Measurements from ENCODE around the gene LAMA3. TPM values are rescaled to one million over a fixed set of nuclear protein-coding genes. Genes with fewer than 3 reads are reported as not detected.

LAMA3 gene
- total and polyA plus RNA-seq, 2 donors (not counting 1 experiment from before 2014, with no cell fraction given), result 0.75 to 13.2 TPM

DNA sequence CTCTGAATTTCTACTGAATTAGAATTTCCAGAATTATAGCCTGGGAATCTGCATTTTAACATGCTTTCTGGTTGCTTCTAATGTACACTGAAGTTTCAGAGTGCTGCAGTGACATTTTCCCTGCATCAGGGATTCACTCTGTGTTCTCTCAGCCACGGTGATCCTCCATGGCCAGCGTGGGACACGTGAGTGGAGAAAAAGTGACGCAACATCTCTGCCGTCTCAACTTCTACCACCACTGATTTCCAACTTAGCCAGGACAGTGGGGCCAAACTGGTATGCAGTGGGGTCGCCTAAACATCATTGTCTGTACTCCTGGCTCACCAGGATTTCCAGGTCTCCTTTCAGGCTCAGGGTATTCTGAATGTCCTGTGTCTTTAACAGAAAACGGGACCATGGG is 44.6 kb downstream of the LAMA3 start:
- no peak overlapping the region for H3K4me3 ChIP-seq (replicated peaks in 1 of 4; ENCODE audit: control extremely low read depth in 1 of 4, insufficient read depth in 1 of 4, low read depth in 3 of 4, low read length in 4 of 4)
- H3K27me3 ChIP-seq (ENCODE audit: control insufficient read depth, insufficient read depth, low read length), result peaks cover 32% of the 10 kb centered on the region
- H3K4me2 ChIP-seq (ENCODE audit: extremely low read depth, insufficient read depth, low read length), result no peak overlapping the region
- no peaks in the 10 kb centered on the region for H3K9me3 ChIP-seq (ENCODE audit: control insufficient read depth, insufficient read depth, low read depth, low read length)
- TF ChIP-seq, protein P1, sequence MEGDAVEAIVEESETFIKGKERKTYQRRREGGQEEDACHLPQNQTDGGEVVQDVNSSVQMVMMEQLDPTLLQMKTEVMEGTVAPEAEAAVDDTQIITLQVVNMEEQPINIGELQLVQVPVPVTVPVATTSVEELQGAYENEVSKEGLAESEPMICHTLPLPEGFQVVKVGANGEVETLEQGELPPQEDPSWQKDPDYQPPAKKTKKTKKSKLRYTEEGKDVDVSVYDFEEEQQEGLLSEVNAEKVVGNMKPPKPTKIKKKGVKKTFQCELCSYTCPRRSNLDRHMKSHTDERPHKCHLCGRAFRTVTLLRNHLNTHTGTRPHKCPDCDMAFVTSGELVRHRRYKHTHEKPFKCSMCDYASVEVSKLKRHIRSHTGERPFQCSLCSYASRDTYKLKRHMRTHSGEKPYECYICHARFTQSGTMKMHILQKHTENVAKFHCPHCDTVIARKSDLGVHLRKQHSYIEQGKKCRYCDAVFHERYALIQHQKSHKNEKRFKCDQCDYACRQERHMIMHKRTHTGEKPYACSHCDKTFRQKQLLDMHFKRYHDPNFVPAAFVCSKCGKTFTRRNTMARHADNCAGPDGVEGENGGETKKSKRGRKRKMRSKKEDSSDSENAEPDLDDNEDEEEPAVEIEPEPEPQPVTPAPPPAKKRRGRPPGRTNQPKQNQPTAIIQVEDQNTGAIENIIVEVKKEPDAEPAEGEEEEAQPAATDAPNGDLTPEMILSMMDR (conservative IDR thresholded peaks at IDR 0.05 in 1 of 2, IDR thresholded peaks at IDR 0.05 in 1 of 2; ENCODE audit: low read depth in 1 of 2, low read length in 2 of 2), result no peak
- TF ChIP-seq EZH2 (IDR thresholded peaks at IDR 0.05; ENCODE audit: low read length, missing control alignments), result no peak
- no peaks in the 10 kb centered on the region for H3K79me2 ChIP-seq (ENCODE audit: control insufficient read depth, insufficient read depth, low read length)
- no peak overlapping the region for H2AFZ ChIP-seq (ENCODE audit: low read length)
- H3K4me1 ChIP-seq (ENCODE audit: control insufficient read depth, extremely low read depth, insufficient read depth, low read length), result no peaks in the 10 kb centered on the region
- H3K9ac ChIP-seq (ENCODE audit: insufficient read depth, low read length), result no peak overlapping the region
- no peaks in the 10 kb centered on the region for H4K20me1 ChIP-seq (ENCODE audit: control insufficient read depth, extremely low read depth, insufficient read depth, low read length)
- no peaks in the 10 kb centered on the region for H3K36me3 ChIP-seq (ENCODE audit: control insufficient read depth, insufficient read depth, low read length)
- no peak for DNase-seq (ENCODE audit: low read depth in 2 of 2)
- no peak overlapping the region for H3K27ac ChIP-seq (ENCODE audit: insufficient read depth, low read length)

DNA sequence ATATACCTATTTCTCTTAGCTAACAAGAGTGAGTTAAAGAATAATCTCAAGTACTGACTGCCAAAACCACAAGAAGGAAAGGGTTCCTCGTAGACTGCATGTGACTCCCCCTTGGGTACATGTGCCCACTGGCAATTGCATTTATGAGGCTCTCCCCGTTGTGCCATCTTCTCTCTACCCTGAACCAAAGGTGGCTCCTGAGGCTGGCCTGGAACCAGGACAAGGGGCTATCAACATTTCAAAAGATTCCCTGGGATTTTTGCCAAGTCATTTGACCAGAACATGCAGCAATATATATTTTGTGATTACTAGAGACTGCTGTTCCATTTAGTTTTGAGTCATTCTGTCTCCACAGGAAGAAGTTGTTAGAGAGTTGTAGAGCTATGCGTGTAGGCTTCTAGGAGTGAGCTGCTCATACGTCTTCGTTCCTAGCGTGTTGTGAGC is 45.8 kb downstream of the LAMA3 start:
- H3K4me2 ChIP-seq (ENCODE audit: extremely low read depth, insufficient read depth, low read length), result no peak overlapping the region
- no peak overlapping the region for H2AFZ ChIP-seq (ENCODE audit: low read length)
- H3K79me2 ChIP-seq (ENCODE audit: control insufficient read depth, insufficient read depth, low read length), result no peaks in the 10 kb centered on the region
- peaks cover 32% of the 10 kb centered on the region for H3K27me3 ChIP-seq (ENCODE audit: control insufficient read depth, insufficient read depth, low read length)
- H3K27ac ChIP-seq (ENCODE audit: insufficient read depth, low read length), result no peak overlapping the region
- peak; percentile 29 to 43 for DNase-seq (ENCODE audit: low read depth in 2 of 2)
- no peak overlapping the region for H3K9ac ChIP-seq (ENCODE audit: insufficient read depth, low read length)
- no peaks in the 10 kb centered on the region for H3K9me3 ChIP-seq (ENCODE audit: control insufficient read depth, insufficient read depth, low read depth, low read length)
- no peak overlapping the region for H3K4me3 ChIP-seq (replicated peaks in 1 of 4; ENCODE audit: control extremely low read depth in 1 of 4, insufficient read depth in 1 of 4, low read depth in 3 of 4, low read length in 4 of 4)
- no peaks in the 10 kb centered on the region for H4K20me1 ChIP-seq (ENCODE audit: control insufficient read depth, extremely low read depth, insufficient read depth, low read length)
- TF ChIP-seq EZH2 (IDR thresholded peaks at IDR 0.05; ENCODE audit: low read length, missing control alignments), result no peak
- TF ChIP-seq, protein P1 (conservative IDR thresholded peaks at IDR 0.05 in 1 of 2, IDR thresholded peaks at IDR 0.05 in 1 of 2; ENCODE audit: low read depth in 1 of 2, low read length in 2 of 2), result no peak
- no peaks in the 10 kb centered on the region for H3K36me3 ChIP-seq (ENCODE audit: control insufficient read depth, insufficient read depth, low read length)
- no peaks in the 10 kb centered on the region for H3K4me1 ChIP-seq (ENCODE audit: control insufficient read depth, extremely low read depth, insufficient read depth, low read length)

DNA sequence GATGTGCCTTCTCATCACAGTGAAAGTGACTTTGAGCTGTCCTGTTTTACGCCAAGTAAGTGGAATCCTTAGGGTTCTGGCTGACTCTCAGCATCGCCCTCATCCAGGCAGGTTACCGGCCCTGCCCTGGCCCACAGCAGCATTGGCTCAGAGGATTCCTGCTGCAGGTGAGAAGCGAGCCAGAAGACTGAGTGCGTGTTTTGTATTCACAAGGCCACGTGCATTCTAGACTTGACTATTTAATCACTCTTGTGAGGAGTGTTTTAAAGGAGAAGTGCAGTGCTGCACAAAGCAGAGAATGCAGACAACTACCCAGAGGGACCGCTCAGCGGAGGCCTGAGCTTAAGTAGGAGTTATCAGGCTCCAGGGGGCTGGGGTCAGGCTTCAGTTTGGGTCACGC is 48.3 kb downstream of the LAMA3 start:
- Histone ChIP-seq H3K9me3 (ENCODE audit: control insufficient read depth, insufficient read depth, low read depth, low read length) (no peaks in the 10 kb centered on the region), H3K4me2 (ENCODE audit: extremely low read depth, insufficient read depth, low read length) (no peak overlapping the region), H3K9ac (ENCODE audit: insufficient read depth, low read length) (no peak overlapping the region), H3K27ac (ENCODE audit: insufficient read depth, low read length) (no peak overlapping the region), H3K36me3 (ENCODE audit: control insufficient read depth, insufficient read depth, low read length) (no peaks in the 10 kb centered on the region), H3K79me2 (ENCODE audit: control insufficient read depth, insufficient read depth, low read length) (no peaks in the 10 kb centered on the region), H3K27me3 (ENCODE audit: control insufficient read depth, insufficient read depth, low read length) (peaks cover 28% of the 10 kb centered on the region), H3K4me3 (replicated peaks in 1 of 4; ENCODE audit: control extremely low read depth in 1 of 4, insufficient read depth in 1 of 4, low read depth in 3 of 4, low read length in 4 of 4) (no peak overlapping the region), H3K4me1 (ENCODE audit: control insufficient read depth, extremely low read depth, insufficient read depth, low read length) (no peaks in the 10 kb centered on the region), H2AFZ (ENCODE audit: low read length) (no peak overlapping the region), H4K20me1 (ENCODE audit: control insufficient read depth, extremely low read depth, insufficient read depth, low read length) (no peaks in the 10 kb centered on the region)
- TF ChIP-seq, protein P1 (conservative IDR thresholded peaks at IDR 0.05 in 1 of 2, IDR thresholded peaks at IDR 0.05 in 1 of 2; ENCODE audit: low read depth in 1 of 2, low read length in 2 of 2), result no peak
- TF ChIP-seq EZH2 (IDR thresholded peaks at IDR 0.05; ENCODE audit: low read length, missing control alignments), result no peak
- DNase-seq (ENCODE audit: low read depth in 2 of 2), result no peak
